GM23338 (cell line): ENCODE data around the gene CRYAB.

Source experiments
- CREB1 ChIP-seq: fragments of 250-450 bp; sonication (Bioruptor Pico); IDR thresholded peaks from 2 replicates; pipeline ENCODE4 v1.5.0; 2020; ENCODE audit warnings: low read depth, mild to moderate bottlenecking, moderate library complexity
- CTCF ChIP-seq, 2 experiments: fragments of 200-600 bp in 1 of 2; sonication (generic) in 1 of 2; conservative IDR thresholded peaks; 2 replicates each; pipeline versions ENCODE4 v1.5.1 to v1.6.1; 2016 to 2017; ENCODE audit warnings: antibody characterized with exemption in 2 of 2, low read depth in 2 of 2, mild to moderate bottlenecking in 2 of 2, moderate library complexity in 1 of 2
- EZH2 ChIP-seq: fragments of 200-600 bp; sonication (generic); IDR thresholded peaks from one replicate; pipeline ENCODE4 v1.8.0; 2017; ENCODE audit warnings: antibody characterized with exemption, mild to moderate bottlenecking, low read depth; ENCODE audit not compliant: unreplicated experiment
- EZH2phosphoT487 ChIP-seq: fragments of 200-600 bp; sonication (generic); IDR thresholded peaks from one replicate; pipeline ENCODE4 v1.8.1; 2018; ENCODE audit warnings: antibody characterized with exemption; ENCODE audit not compliant: unreplicated experiment
- JUNB ChIP-seq: IDR thresholded peaks from one replicate; pipeline ENCODE4 v1.6.1; 2016; ENCODE audit warnings: antibody characterized with exemption; ENCODE audit not compliant: unreplicated experiment
- POLR2AphosphoS5 ChIP-seq: IDR thresholded peaks from 2 replicates; pipeline ENCODE4 v1.6.1; 2016; ENCODE audit warnings: antibody characterized with exemption, low read depth
- REST ChIP-seq: IDR thresholded peaks from one replicate; pipeline ENCODE4 v1.6.1; 2018; ENCODE audit warnings: antibody characterized with exemption; ENCODE audit not compliant: unreplicated experiment
- STAT1 ChIP-seq: IDR thresholded peaks from one replicate; pipeline ENCODE4 v1.6.1; 2016; ENCODE audit warnings: antibody characterized with exemption; ENCODE audit not compliant: unreplicated experiment
- ZNF331 ChIP-seq: fragments of 250-450 bp; sonication (Bioruptor Pico); IDR thresholded peaks from 2 replicates; pipeline ENCODE4 v1.5.0; 2020; ENCODE audit warnings: low read depth, mild to moderate bottlenecking, moderate library complexity
- ZNF462 ChIP-seq: fragments of 250-450 bp; sonication (Bioruptor Pico); IDR thresholded peaks from 2 replicates; pipeline ENCODE4 v1.5.0; 2020; ENCODE audit warnings: mild to moderate bottlenecking, moderate library complexity

DNA sequence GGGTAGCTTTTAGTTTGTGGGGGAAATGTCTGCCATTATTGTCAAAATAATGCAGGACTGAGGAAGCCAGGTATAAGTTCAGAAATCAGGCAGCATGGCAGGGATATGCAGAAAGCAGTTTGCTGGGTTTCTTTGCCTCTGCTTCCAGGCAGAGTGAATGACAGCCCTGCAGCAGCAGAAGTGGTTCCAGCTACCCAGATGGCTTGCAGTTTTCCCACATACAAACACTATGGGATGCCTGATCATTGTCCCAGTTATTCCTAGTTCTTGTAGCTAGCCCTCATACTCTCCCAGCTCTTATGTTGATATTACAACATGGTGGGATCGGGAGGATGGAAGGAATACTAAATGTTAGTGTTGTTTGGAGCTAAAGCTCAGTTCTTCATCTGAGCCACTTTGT lies 22.7 kb upstream of the CRYAB start:
- TF ChIP-seq CTCF (conservative IDR thresholded peaks at IDR 0.05; ENCODE audit: low read depth in 2 of 2) (no peak), EZH2 (no peak), POLR2AphosphoS5 (no peak), STAT1 (no peak), JUNB (no peak), ZNF462 (no peak), EZH2phosphoT487 (no peak), REST (no peak), CREB1 (no peak), ZNF331 (CRISPR knock-in tag) (no peak)
